Measurements from ENCODE around the gene CASZ1.

The CASZ1 gene

DNA sequence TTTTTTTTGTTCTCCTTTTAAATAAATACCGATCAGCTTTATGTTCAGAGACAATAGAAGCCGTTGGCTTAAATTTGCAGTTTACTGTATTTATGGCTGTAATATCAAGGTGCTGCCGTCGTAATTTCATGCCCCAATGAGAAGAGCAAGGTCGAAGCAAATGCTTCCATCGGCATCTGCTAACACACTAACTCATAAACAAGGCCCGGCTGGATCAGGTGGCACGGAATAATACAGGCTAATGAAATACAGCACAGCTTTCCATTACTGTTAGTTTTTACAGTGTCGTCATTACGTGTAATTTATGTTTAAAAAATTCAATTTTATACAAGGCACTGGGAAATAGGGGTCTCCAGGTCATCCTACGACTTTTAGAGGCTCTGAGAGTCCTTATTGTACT is 202.7 kb downstream of the CASZ1 start:
- TF ChIP-seq, protein P1, sequence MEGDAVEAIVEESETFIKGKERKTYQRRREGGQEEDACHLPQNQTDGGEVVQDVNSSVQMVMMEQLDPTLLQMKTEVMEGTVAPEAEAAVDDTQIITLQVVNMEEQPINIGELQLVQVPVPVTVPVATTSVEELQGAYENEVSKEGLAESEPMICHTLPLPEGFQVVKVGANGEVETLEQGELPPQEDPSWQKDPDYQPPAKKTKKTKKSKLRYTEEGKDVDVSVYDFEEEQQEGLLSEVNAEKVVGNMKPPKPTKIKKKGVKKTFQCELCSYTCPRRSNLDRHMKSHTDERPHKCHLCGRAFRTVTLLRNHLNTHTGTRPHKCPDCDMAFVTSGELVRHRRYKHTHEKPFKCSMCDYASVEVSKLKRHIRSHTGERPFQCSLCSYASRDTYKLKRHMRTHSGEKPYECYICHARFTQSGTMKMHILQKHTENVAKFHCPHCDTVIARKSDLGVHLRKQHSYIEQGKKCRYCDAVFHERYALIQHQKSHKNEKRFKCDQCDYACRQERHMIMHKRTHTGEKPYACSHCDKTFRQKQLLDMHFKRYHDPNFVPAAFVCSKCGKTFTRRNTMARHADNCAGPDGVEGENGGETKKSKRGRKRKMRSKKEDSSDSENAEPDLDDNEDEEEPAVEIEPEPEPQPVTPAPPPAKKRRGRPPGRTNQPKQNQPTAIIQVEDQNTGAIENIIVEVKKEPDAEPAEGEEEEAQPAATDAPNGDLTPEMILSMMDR (IDR thresholded peaks at IDR 0.05; ENCODE audit: insufficient read depth, low read length): no peak
- no peak for TF ChIP-seq GABPA (IDR thresholded peaks at IDR 0.05; ENCODE audit: low read depth)
- TF ChIP-seq, protein P2, sequence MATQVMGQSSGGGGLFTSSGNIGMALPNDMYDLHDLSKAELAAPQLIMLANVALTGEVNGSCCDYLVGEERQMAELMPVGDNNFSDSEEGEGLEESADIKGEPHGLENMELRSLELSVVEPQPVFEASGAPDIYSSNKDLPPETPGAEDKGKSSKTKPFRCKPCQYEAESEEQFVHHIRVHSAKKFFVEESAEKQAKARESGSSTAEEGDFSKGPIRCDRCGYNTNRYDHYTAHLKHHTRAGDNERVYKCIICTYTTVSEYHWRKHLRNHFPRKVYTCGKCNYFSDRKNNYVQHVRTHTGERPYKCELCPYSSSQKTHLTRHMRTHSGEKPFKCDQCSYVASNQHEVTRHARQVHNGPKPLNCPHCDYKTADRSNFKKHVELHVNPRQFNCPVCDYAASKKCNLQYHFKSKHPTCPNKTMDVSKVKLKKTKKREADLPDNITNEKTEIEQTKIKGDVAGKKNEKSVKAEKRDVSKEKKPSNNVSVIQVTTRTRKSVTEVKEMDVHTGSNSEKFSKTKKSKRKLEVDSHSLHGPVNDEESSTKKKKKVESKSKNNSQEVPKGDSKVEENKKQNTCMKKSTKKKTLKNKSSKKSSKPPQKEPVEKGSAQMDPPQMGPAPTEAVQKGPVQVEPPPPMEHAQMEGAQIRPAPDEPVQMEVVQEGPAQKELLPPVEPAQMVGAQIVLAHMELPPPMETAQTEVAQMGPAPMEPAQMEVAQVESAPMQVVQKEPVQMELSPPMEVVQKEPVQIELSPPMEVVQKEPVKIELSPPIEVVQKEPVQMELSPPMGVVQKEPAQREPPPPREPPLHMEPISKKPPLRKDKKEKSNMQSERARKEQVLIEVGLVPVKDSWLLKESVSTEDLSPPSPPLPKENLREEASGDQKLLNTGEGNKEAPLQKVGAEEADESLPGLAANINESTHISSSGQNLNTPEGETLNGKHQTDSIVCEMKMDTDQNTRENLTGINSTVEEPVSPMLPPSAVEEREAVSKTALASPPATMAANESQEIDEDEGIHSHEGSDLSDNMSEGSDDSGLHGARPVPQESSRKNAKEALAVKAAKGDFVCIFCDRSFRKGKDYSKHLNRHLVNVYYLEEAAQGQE (IDR thresholded peaks at IDR 0.05; ENCODE audit: insufficient replicate concordance, low read depth): no peak
- TF ChIP-seq SPI1 (IDR thresholded peaks at IDR 0.05; ENCODE audit: borderline replicate concordance, low read depth): no peak
- no peak for TF ChIP-seq POLR2AphosphoS5 (IDR thresholded peaks at IDR 0.05; ENCODE audit: low read depth)
- DNase-seq (ENCODE audit: low read depth in 1 of 2, low spot score in 1 of 2): no peak
- no peak overlapping the region for H3K4me3 ChIP-seq (replicated peaks; ENCODE audit: insufficient read depth, low read length)
- no peaks in the 10 kb centered on the region for H3K27me3 ChIP-seq (ENCODE audit: insufficient read depth, poor library complexity, severe bottlenecking)
- H3K27ac ChIP-seq (replicated peaks): no peak overlapping the region

DNA sequence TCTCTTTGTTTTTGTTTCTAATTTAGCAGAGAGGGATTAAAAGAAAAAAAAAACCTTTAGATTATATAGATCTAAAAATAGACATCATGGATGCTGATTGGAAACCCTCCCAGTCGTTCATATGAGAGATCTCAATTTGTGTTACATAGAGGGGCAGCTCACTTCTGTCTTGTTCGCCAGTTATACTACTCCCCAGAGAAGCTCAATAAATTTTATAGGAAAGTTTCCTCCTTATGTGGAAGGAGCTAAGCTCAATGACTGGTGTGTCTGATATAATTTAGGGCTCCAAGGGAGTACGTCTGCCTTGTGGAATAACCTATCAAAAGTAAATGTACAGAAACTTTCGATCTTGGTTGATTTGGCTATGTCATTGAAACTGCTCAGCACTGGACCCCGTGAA is 204.1 kb downstream of the CASZ1 start:
- H3K27me3 ChIP-seq (ENCODE audit: insufficient read depth, poor library complexity, severe bottlenecking): no peaks in the 10 kb centered on the region
- no peak overlapping the region for H3K27ac ChIP-seq (replicated peaks)
- TF ChIP-seq POLR2AphosphoS5 (IDR thresholded peaks at IDR 0.05; ENCODE audit: low read depth): no peak
- TF ChIP-seq, protein P1 (IDR thresholded peaks at IDR 0.05; ENCODE audit: insufficient read depth, low read length): no peak
- TF ChIP-seq, protein P2 (IDR thresholded peaks at IDR 0.05; ENCODE audit: insufficient replicate concordance, low read depth): no peak
- no peak for TF ChIP-seq SPI1 (IDR thresholded peaks at IDR 0.05; ENCODE audit: borderline replicate concordance, low read depth)
- TF ChIP-seq GABPA (IDR thresholded peaks at IDR 0.05; ENCODE audit: low read depth): no peak
- no peak overlapping the region for H3K4me3 ChIP-seq (replicated peaks; ENCODE audit: insufficient read depth, low read length)
- DNase-seq (ENCODE audit: low read depth in 1 of 2, low spot score in 1 of 2): no peak

DNA sequence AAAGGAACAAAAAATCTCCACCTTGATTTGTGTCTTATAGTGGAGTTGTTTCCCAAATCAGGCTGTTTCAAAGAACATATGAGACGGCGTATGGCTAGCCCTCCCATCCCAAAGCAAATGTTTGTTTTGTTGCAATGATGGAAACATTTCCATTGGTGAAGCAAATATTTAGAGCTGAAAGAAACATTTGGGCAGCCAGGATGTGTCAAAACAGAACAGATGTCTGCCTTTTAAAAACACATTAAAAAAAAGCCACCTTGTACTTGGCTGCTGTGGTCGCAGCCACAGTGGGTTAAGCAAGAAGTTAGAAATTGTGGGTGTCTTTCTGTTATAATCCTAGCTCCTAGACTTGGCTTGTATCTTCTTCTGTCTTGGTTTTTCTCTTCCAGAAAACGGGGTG is 205.4 kb downstream of the CASZ1 start:
- Histone ChIP-seq H3K4me3 (replicated peaks; ENCODE audit: insufficient read depth, low read length) (no peak overlapping the region), H3K27ac (replicated peaks) (no peak overlapping the region), H3K27me3 (ENCODE audit: insufficient read depth, poor library complexity, severe bottlenecking) (no peaks in the 10 kb centered on the region)
- peak in 1 of 2 experiments; percentile 15 for DNase-seq (ENCODE audit: low read depth in 1 of 2, low spot score in 1 of 2)
- TF ChIP-seq POLR2AphosphoS5 (IDR thresholded peaks at IDR 0.05; ENCODE audit: low read depth): no peak
- TF ChIP-seq, protein P2 (IDR thresholded peaks at IDR 0.05; ENCODE audit: insufficient replicate concordance, low read depth): no peak
- no peak for TF ChIP-seq GABPA (IDR thresholded peaks at IDR 0.05; ENCODE audit: low read depth)
- TF ChIP-seq SPI1 (IDR thresholded peaks at IDR 0.05; ENCODE audit: borderline replicate concordance, low read depth): no peak
